ENCODE data around the gene SCUBE1.
A peak's percentile ranks its signal among the peaks of the same experiment; 100 is the strongest.

GRCh38 chr22:43244402-43244801, 98.8 kb downstream of the SCUBE1 start:
- TF ChIP-seq SRF (IDR thresholded peaks at IDR 0.05; ENCODE audit: low read depth, low read length) (no peak), YY1 (IDR thresholded peaks at IDR 0.05; ENCODE audit: low read depth, low read length) (no peak), CBX8 (IDR thresholded peaks at IDR 0.05; ENCODE audit: borderline replicate concordance, low read depth, low read length) (no peak), TBP (IDR thresholded peaks at IDR 0.05; ENCODE audit: low read depth, low read length) (no peak), CTCF (IDR thresholded peaks at IDR 0.05; ENCODE audit: control extremely low read depth in 1 of 3, insufficient read depth in 1 of 3, low read depth in 1 of 3, low read length in 3 of 3) (peak in 2 of 3 experiments; percentile 30 to 53; a peak in 2 of 4 replicates), POLR2AphosphoS5 (IDR thresholded peaks at IDR 0.05; ENCODE audit: low read depth, low read length) (no peak), HDAC6 (IDR thresholded peaks at IDR 0.05; ENCODE audit: low read depth, low read length) (no peak), ZNF274 (IDR thresholded peaks at IDR 0.05; ENCODE audit: borderline replicate concordance, extremely low read depth, low read length) (no peak), CBX5 (IDR thresholded peaks at IDR 0.05; ENCODE audit: low read depth, low read length) (no peak)
